ENCODE results near the gene SYNPO. TPM values are rescaled to one million over a fixed set of nuclear protein-coding genes. Genes with fewer than 3 reads are reported as not detected.

Gene SYNPO
- total RNA-seq, 1 donor from 2014 or later, result 179 TPM

DNA sequence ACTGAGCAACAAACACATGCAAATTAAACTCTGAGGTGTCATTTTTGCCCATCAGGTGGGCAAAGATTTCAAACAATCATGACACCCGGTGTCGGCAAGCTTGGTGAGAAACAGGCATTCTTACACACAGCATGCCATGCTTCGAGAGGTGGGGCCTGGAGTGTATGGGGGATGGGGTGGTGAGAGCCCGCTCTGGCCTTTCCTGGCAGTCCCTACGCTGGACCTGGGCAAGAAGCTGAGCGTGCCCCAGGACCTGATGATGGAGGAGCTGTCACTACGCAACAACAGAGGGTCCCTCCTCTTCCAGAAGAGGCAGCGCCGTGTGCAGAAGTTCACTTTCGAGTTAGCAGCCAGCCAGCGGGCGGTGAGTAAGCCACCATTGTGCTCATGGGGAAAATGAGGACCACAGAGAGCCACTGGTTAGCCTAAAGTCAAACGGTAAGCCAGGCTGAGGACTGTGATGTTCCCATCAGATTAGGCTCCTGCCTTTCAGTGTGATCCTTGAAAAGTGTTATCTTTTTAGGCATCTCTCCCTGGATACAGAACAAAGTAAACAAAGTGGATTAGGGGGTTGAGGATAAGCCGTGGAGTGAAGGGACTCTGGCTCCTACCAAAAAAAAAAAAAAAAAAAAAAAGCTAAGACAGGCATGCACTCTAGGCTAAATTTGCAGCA lies 30.0 kb downstream of the SYNPO start:
- ATAC-seq (no peak), DNase-seq (ENCODE audit: low spot score) (no peak)
- intact Hi-C loops (cut with DNase I), result no loop called here

DNA sequence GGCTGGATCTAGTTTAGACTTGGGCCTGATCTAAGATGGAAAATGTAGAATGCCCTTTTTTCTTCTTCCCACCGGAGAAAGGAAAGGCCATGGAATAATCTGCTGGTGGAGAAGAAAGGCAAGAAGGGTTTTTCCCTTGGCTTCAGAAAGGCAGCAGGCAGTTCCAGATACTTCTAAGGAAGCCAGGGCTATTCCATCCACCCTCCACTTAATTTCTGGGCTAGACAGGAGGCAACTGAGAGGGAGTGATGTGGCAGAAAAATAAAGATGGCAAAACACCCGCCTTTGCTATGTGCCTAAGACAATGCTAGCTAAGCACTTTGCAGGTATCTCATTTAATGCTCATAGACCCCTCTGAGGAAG lies 30.5 kb downstream of the SYNPO start:
- DNase-seq (ENCODE audit: low spot score), result no peak
- no peak for ATAC-seq
- intact Hi-C loops (cut with DNase I), result no loop called here

- intact Hi-C loops (cut with DNase I), result no loop called here
- ATAC-seq, result peak; percentile 2
- no peak for DNase-seq (ENCODE audit: low spot score)
These were observed 31.2 kb downstream of the SYNPO start for GRCh38 chr5:150671509-150672236.

- DNase-seq (ENCODE audit: low spot score) (peak; percentile 79), ATAC-seq (peak; percentile 15)
- intact Hi-C loops (cut with DNase I), result no loop called here
These were observed 31.9 kb downstream of the SYNPO start for GRCh38 chr5:150672237-150672883.

DNA sequence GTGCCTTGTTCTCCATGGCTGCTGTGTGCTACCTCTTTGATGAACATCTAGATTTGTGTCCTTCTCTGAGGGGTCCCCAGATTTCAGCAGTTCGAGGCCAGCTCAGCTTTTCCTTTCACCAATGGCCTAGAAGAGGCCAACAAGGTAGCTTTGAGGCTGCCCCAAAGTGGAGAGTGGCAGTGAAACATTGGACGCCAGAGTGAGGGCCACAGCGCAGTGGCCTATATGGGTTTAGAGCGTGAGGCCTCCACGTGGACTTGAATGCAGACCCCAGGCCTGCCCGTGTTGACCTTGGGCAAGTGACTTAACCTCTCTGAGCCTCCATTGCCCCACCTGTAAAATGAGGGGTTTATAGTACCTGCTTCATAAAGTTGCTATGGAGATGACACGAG lies 32.4 kb downstream of the SYNPO start:
- intact Hi-C loops (cut with DNase I), result no loop called here
- DNase-seq (ENCODE audit: low spot score) (no peak), ATAC-seq (no peak)

DNA sequence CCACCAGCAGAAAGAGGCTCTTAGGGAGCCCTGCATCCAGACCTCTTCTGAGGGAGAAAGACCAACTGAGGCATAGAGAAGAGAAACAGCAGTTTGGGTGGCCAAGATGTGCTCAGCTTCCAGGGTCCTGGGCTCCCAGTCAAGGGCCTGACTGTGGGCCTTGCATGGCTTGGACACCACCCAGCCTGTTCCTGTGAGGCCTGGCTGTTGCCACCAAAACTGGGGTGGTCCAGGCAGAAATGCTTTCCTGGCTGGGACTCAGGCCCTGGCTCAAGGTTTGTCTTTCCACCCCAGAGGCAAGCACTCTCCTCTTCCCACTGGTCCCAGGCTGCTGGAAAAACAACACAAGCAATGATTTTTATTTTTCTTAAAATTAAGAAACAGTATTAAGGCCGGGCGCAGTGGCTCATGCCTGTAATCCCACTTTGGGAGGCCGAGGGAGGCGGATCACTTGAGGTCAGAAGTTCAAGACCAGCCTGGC lies 33.9 kb downstream of the SYNPO start:
- ATAC-seq (peak; percentile 84), DNase-seq (ENCODE audit: low spot score) (peak; percentile 88)
- intact Hi-C loops (cut with DNase I), result no loop called here

DNA sequence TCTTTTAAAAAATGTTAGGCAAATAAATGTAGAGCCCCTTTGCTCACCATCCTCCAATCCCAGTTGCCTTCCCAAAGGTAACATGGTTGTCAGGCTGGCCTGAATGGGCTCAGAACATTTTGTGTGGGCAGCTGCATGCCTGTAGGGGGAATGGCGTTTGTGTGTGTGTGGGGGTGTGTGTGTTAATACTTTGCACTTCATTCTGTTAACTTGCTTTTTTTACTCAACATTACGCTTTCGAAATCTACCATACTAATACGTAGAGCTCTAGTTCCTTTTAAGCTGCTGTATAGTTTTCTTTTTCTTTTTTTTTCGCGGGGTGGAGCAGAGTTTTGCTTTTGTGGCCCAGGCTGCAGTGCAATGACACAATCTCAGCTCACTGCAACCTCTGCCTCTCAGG lies 34.6 kb downstream of the SYNPO start:
- no peak for ATAC-seq
- intact Hi-C loops (cut with DNase I), result no loop called here

GRCh38 chr5:150676578-150676977 lies 36.1 kb downstream of the SYNPO start:
- no peak for ATAC-seq
- no peak for DNase-seq (ENCODE audit: low spot score)
- intact Hi-C loops (cut with DNase I), result no loop called here

More for the DNA sequence above, 34.6 kb downstream of the SYNPO start:
- DNase-seq (ENCODE audit: low spot score), result no peak

DNA sequence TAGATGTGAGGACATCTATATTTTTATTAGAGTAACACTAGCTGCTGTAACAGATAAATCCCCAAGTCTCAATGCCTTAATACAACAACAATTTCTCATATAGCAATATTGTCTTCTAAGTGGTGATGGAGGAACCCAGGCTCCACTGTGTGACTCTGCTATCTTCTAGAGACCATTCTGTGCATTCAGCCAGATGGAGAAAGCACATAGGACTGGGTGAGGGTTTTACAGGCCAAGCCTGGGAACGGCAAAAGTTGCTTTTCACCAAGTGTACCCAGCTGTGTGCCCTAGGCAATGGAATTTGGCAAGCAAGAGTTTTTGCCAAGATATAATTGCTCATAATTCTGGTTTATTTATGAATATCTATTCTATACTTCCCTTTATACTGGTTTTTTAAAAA lies 48.7 kb downstream of the SYNPO start:
- intact Hi-C loops (cut with DNase I), result no loop called here
- ATAC-seq (no peak), DNase-seq (ENCODE audit: low spot score) (no peak)

DNA sequence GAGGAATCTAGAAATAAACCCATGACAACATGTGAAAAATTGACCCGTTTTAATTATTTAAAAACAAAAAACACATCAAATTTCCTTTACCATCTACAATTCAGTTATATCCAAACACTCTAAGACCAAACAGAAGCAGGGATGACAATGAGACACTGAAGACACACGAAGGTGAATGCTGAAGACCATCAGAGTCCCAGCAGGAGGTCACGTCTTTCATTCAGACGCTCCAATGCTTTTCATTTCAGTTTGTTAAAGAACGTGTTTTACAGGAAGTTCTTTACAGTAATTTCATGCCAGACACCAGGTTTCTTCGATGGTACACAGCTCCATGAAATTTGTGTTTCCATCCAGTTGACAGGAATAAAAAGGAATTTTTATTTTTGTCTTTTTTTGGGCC lies 50.3 kb downstream of the SYNPO start:
- intact Hi-C loops (cut with DNase I), result no loop called here
- DNase-seq (ENCODE audit: low spot score) (no peak), ATAC-seq (no peak)

- DNase-seq (ENCODE audit: low spot score), result no peak
- intact Hi-C loops (cut with DNase I), result no loop called here
- no peak for ATAC-seq
These were observed 51.8 kb downstream of the SYNPO start for GRCh38 chr5:150692276-150692675.

DNA sequence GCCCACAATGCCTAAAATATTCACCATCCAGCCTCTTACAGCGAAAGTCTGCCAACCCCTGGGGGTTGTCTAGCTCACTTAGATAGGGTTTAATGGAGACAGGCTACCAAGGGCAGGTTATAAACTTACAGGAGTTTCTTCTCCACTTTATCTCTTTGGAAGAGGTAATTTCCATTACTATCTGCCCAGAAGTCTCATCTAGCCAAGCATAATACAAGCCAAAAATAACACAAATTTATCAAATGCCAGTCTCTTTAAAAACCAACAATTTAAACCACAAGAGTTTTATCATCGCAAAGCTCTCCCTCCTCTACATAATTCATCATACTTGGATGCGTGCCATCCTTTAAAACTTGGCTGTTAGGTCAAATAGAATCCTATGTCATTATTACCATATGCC lies 54.2 kb downstream of the SYNPO start:
- ATAC-seq, result no peak
- intact Hi-C loops (cut with DNase I), result no loop called here
- DNase-seq (ENCODE audit: low spot score), result no peak

GRCh38 chr5:150700246-150700593 lies 59.8 kb downstream of the SYNPO start:
- intact Hi-C loops (cut with DNase I), result no loop called here
- no peak for ATAC-seq

DNA sequence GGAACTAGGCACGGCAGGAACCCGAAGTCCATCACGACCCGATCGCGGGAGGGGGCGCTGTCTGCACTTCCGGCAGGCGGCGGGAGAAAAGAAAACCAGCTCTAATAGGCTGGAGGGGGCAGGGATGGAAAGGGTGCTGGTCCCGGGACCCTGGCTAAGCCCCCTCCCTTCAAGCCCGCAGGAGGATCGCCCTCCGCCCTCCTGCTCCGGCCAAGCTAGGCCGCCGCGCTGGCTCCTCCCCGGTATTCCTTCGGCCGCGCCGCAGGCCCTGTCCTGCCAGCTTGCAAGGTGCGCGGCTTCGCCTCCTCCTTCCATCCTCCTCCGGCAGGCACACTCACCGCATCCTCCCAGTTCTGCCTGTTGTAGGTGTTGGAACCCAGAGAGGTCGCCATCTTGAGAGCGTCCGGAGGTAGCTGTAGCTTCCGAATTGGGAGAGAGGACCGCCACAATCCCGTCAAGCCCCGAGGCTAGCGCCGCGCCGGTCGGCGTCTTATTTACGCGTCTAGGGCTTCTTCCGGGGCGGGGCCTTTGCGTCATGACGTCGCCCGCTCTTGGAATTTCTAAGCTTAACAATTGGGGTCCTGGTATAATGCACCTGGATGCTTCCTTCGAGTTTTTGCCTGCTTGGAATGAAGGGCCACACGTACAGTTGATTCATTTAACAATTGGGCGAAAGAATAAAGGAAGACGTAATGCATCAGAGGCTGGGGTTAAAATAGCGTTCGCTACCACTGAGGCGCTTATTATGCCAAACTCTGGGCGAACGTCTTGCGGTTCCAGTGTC lies 60.3 kb downstream of the SYNPO start, which contains the start of gene RBM22:
TSS of gene RBM22 (minus strand) at position 469 of the 784 bp plus-strand sequence. CDS start at position 392, 77 bp downstream.
- peak; percentile 96 for DNase-seq (ENCODE audit: low spot score)
- intact Hi-C loops (cut with DNase I), result no loop called here
- peak; percentile 99 for ATAC-seq

More at GRCh38 chr5:150700246-150700593, 59.8 kb downstream of the SYNPO start:
- DNase-seq (ENCODE audit: low spot score), result no peak

DNA sequence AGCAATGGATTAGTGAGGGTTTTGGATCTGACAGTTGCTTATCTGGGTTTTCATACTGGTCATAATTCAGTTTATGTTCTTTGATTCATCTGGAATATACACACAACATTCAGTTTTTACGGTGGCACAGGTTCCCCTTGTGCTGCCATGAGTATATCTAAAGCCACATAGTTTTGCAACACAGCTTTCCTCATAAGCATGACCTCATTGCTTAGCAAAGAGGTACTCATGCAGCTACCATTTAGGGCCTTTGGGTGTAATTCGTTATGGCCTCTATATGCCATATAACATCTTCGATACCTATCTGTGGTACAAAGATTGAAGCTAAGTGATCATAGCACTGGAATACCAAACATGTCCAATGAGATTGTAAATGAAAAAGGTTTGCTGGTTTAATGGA lies 63.3 kb downstream of the SYNPO start:
- DNase-seq (ENCODE audit: low spot score), result no peak
- intact Hi-C loops (cut with DNase I), result no loop called here
- ATAC-seq, result no peak

- ATAC-seq, result no peak
- no peak for DNase-seq (ENCODE audit: low spot score)
- intact Hi-C loops (cut with DNase I), result no loop called here
These were observed 66.4 kb downstream of the SYNPO start for GRCh38 chr5:150706776-150707390.
